ENCODE results near the gene COX6B1. TPM values are rescaled to one million over a fixed set of nuclear protein-coding genes. Genes with fewer than 3 reads are reported as not detected.
"Not testable (repeated sequence)": the region's sequence is repeated elsewhere in the genome, so short reads cannot be mapped to it uniquely, and the experiment has no call there.

COX6B1 gene
- total RNA-seq, 3 donors from 2014 or later (not counting 1 experiment from before 2014, with no cell fraction given): 213 to 247 (median 215) TPM

DNA sequence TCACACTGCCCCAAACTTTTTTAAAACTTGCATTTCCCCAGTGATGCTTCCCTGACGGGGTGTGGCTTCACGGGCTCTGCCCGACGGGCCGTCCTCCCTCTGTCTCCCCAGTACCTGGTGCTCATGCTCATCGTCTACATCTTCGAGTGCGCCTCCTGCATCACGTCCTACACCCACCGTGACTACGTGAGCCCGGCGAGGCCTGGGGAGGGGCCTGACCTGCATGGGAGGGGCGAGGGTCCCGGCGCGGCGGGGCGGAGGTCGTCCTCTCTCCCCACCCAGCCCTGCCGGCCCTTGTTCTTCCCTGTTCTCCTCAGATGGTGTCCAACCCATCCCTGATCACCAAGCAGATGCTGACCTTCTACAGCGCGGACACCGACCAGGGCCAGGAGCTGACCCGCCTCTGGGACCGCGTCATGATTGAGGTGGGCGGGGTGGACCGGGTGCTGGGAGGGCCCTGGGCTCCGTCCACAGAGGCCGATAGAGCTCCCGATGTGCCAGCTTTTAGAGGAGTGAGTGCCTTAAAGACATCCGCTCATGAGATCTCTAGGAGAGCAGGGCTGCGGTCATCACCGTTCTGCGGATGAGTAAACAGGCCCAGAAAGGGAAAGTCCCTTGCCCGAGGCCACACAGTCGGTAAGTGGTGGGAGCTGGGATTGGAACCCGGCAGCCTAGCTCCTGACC, 25.1 kb downstream of the COX6B1 start:
- Mint-ChIP-seq H3K4me3 (peak overlapping the region; percentile 79), H3K27ac (peak overlapping the region in 1 of 2 donors; percentile 49), H3K27me3 (ENCODE audit: low read depth in 2 of 2) (peaks cover 34 to 39% of the 10 kb centered on the region in 2 donors), H3K4me1 (peaks cover 0 to 8% of the 10 kb centered on the region in 2 donors), H3K36me3 (no peaks in the 10 kb centered on the region), H3K9me3 (no peaks in the 10 kb centered on the region)
- H3K9me3 ChIP-seq (ENCODE audit: control insufficient read depth, insufficient read depth, low read length): no peaks in the 10 kb centered on the region
- 7% methylated on average over 39 of the region's 39 CpGs for WGBS (ENCODE audit: insufficient coverage)
- H3K4me1 ChIP-seq (ENCODE audit: control insufficient read depth, insufficient read depth, low read length): peaks cover 12% of the 10 kb centered on the region
- DNase-seq: peak in 1 of 2 donors; percentile 66
- no peaks in the 10 kb centered on the region for H3K36me3 ChIP-seq (ENCODE audit: control insufficient read depth, insufficient read depth, low read length)
- TF ChIP-seq, protein P1, sequence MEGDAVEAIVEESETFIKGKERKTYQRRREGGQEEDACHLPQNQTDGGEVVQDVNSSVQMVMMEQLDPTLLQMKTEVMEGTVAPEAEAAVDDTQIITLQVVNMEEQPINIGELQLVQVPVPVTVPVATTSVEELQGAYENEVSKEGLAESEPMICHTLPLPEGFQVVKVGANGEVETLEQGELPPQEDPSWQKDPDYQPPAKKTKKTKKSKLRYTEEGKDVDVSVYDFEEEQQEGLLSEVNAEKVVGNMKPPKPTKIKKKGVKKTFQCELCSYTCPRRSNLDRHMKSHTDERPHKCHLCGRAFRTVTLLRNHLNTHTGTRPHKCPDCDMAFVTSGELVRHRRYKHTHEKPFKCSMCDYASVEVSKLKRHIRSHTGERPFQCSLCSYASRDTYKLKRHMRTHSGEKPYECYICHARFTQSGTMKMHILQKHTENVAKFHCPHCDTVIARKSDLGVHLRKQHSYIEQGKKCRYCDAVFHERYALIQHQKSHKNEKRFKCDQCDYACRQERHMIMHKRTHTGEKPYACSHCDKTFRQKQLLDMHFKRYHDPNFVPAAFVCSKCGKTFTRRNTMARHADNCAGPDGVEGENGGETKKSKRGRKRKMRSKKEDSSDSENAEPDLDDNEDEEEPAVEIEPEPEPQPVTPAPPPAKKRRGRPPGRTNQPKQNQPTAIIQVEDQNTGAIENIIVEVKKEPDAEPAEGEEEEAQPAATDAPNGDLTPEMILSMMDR (IDR thresholded peaks at IDR 0.05): no peak
- no peak overlapping the region for H3K27ac ChIP-seq (ENCODE audit: low read length)
- H3K4me3 ChIP-seq (ENCODE audit: low read length): peak overlapping the region; percentile 43
- peaks cover 11% of the 10 kb centered on the region for H3K27me3 ChIP-seq (ENCODE audit: control insufficient read depth, insufficient read depth, low read length)
- intact Hi-C loops (cut with micrococcal nuclease): no loop called here
- peak; percentile 66 to 84 (median 83) for ATAC-seq

GRCh38 chr19:35675589-35676140, 27.5 kb downstream of the COX6B1 start:
- H3K4me1 ChIP-seq (ENCODE audit: control insufficient read depth, insufficient read depth, low read length): peaks cover 12% of the 10 kb centered on the region
- no peak overlapping the region for H3K27ac Mint-ChIP-seq
- intact Hi-C loops (cut with micrococcal nuclease): no loop called here
- no peaks in the 10 kb centered on the region for H3K36me3 ChIP-seq (ENCODE audit: control insufficient read depth, insufficient read depth, low read length)
- peak overlapping the region; percentile 3 for H3K4me3 Mint-ChIP-seq
- no peak overlapping the region for H3K4me3 ChIP-seq (ENCODE audit: low read length)
- ATAC-seq: no peak
- no peak for DNase-seq
- TF ChIP-seq, protein P1 (IDR thresholded peaks at IDR 0.05): no peak
- no peaks in the 10 kb centered on the region for H3K36me3 Mint-ChIP-seq
- peaks cover 0 to 8% of the 10 kb centered on the region in 2 donors for H3K4me1 Mint-ChIP-seq
- no peak overlapping the region for H3K27ac ChIP-seq (ENCODE audit: low read length)
- H3K27me3 ChIP-seq (ENCODE audit: control insufficient read depth, insufficient read depth, low read length): peaks cover 8% of the 10 kb centered on the region
- 85% methylated on average over 15 of the region's 15 CpGs for WGBS (ENCODE audit: insufficient coverage)
- H3K9me3 Mint-ChIP-seq: no peaks in the 10 kb centered on the region
- H3K9me3 ChIP-seq (ENCODE audit: control insufficient read depth, insufficient read depth, low read length): no peaks in the 10 kb centered on the region
- H3K27me3 Mint-ChIP-seq (ENCODE audit: low read depth in 2 of 2): peaks cover 24 to 31% of the 10 kb centered on the region in 2 donors

GRCh38 chr19:35689836-35690235, 41.7 kb downstream of the COX6B1 start:
- no peak overlapping the region for H3K4me3 ChIP-seq (ENCODE audit: low read length)
- H3K4me1 ChIP-seq (ENCODE audit: control insufficient read depth, insufficient read depth, low read length): no peaks in the 10 kb centered on the region
- ATAC-seq (no peak), DNase-seq (no peak)
- H3K36me3 ChIP-seq (ENCODE audit: control insufficient read depth, insufficient read depth, low read length): no peaks in the 10 kb centered on the region
- TF ChIP-seq, protein P1 (IDR thresholded peaks at IDR 0.05): no peak
- Mint-ChIP-seq H3K4me1 (no peaks in the 10 kb centered on the region), H3K4me3 (no peak overlapping the region), H3K27me3 (ENCODE audit: low read depth in 2 of 2) (no peaks in the 10 kb centered on the region), H3K36me3 (no peaks in the 10 kb centered on the region), H3K27ac (no peak overlapping the region), H3K9me3 (no peaks in the 10 kb centered on the region)
- H3K9me3 ChIP-seq (ENCODE audit: control insufficient read depth, insufficient read depth, low read length): no peaks in the 10 kb centered on the region
- H3K27me3 ChIP-seq (ENCODE audit: control insufficient read depth, insufficient read depth, low read length): no peaks in the 10 kb centered on the region
- intact Hi-C loops (cut with micrococcal nuclease): no loop called here
- H3K27ac ChIP-seq (ENCODE audit: low read length): no peak overlapping the region
- WGBS (ENCODE audit: insufficient coverage): 100% methylated on average over 2 of the region's 4 CpGs

DNA sequence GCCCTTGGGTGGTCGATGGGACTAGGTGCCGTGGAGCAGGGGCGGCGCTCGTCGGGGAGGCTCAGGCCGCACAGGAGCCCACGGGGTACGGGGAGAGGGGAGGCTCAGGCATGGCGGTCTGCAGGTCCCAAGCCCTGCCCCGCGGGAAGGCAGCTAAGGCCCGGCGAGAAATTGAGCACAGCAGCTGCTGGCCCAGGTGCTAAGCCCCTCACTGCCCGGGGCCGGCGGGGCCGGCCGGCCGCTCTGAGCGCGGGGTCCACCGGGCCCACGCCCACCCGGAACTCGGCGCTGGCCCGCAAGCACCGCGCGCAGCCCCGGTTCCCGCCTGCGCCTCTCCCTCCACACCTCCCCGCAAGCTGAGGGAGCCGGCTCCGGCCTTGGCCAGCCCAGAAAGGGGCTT, 43.0 kb downstream of the COX6B1 start:
- H3K27ac ChIP-seq (ENCODE audit: low read length); H3K36me3 ChIP-seq (ENCODE audit: control insufficient read depth, insufficient read depth, low read length); H3K36me3 Mint-ChIP-seq; H3K4me3 ChIP-seq (ENCODE audit: low read length); ATAC-seq; H3K9me3 ChIP-seq (ENCODE audit: control insufficient read depth, insufficient read depth, low read length); H3K4me3 Mint-ChIP-seq; H3K9me3 Mint-ChIP-seq; H3K27me3 ChIP-seq (ENCODE audit: control insufficient read depth, insufficient read depth, low read length); DNase-seq; H3K4me1 ChIP-seq (ENCODE audit: control insufficient read depth, insufficient read depth, low read length); H3K27me3 Mint-ChIP-seq (ENCODE audit: low read depth in 2 of 2); H3K4me1 Mint-ChIP-seq; H3K27ac Mint-ChIP-seq; intact Hi-C loops (cut with micrococcal nuclease): not testable (repeated sequence)
- WGBS (ENCODE audit: insufficient coverage): 92% methylated on average over 37 of the region's 37 CpGs
